AG10803 (cell line): Measurements from ENCODE around the gene RBMS3.

Source experiments
- DNase-seq: peaks from one replicate; pipeline ENCODE4 v3.0.0; 2010; ENCODE audit warnings: low read depth
- H3K4me3 ChIP-seq: 2 replicates; pipeline ENCODE4 v1.5.1; 2011; ENCODE audit warnings: mild to moderate bottlenecking, low read length, control low read depth
- CTCF ChIP-seq: conservative IDR thresholded peaks from 2 replicates; pipeline ENCODE4 v1.5.1; 2011; ENCODE audit warnings: mild to moderate bottlenecking, low read length, control low read depth, inconsistent platforms

Gene RBMS3

GRCh38 chr3:29639578-29640290 is 358.9 kb downstream of the RBMS3 start:
- no peak overlapping the region for H3K4me3 ChIP-seq
- DNase-seq, result peak; percentile 40
- no peak for TF ChIP-seq CTCF

- no peak for TF ChIP-seq CTCF
- peak; percentile 61 for DNase-seq
- no peak overlapping the region for H3K4me3 ChIP-seq
These were observed 361.6 kb downstream of the RBMS3 start for GRCh38 chr3:29642393-29643033.

GRCh38 chr3:29643034-29643425 is 362.2 kb downstream of the RBMS3 start:
- no peak for DNase-seq
- no peak for TF ChIP-seq CTCF
- no peak overlapping the region for H3K4me3 ChIP-seq

- peak; percentile 52 for TF ChIP-seq CTCF
- H3K4me3 ChIP-seq, result no peak overlapping the region
- peak; percentile 94 for DNase-seq
These were observed 363.4 kb downstream of the RBMS3 start for GRCh38 chr3:29644261-29644660.

GRCh38 chr3:29644956-29645636 is 364.2 kb downstream of the RBMS3 start:
- TF ChIP-seq CTCF, result no peak
- no peak overlapping the region for H3K4me3 ChIP-seq
- DNase-seq, result peak; percentile 65

- no peak overlapping the region for H3K4me3 ChIP-seq
- no peak for TF ChIP-seq CTCF
- DNase-seq, result no peak
These were observed 365.2 kb downstream of the RBMS3 start for GRCh38 chr3:29646043-29646442.
